ENCODE data around the gene ENPP3.

The ENPP3 gene

GRCh38 chr6:131687022-131687421 is 49.9 kb downstream of the ENPP3 start:
- Histone ChIP-seq H3K4me1 (ENCODE audit: control insufficient read depth in 2 of 2, insufficient read depth in 1 of 2, low read depth in 1 of 2, low read length in 2 of 2) (no peaks in the 10 kb centered on the region), H3K4me3 (ENCODE audit: low read length in 2 of 2) (no peak overlapping the region), H2BK120ac (ENCODE audit: low read depth, low read length) (no peak overlapping the region), H2AK5ac (ENCODE audit: low read depth, low read length) (no peak overlapping the region), H3K9me3 (replicated peaks in 1 of 2; ENCODE audit: control insufficient read depth in 2 of 2, insufficient read depth in 1 of 2, low read depth in 1 of 2, low read length in 2 of 2) (no peaks in the 10 kb centered on the region), H4K8ac (ENCODE audit: low read depth, low read length) (no peak overlapping the region), H3K18ac (ENCODE audit: low read length) (no peak overlapping the region), H2BK5ac (ENCODE audit: low read length) (no peak overlapping the region), H3K9ac (ENCODE audit: low read depth, low read length, poor library complexity) (no peak overlapping the region), H3K4ac (ENCODE audit: low read length) (no peak overlapping the region), H3K36me3 (replicated peaks in 1 of 2; ENCODE audit: control insufficient read depth in 2 of 2, insufficient read depth in 2 of 2, low read length in 2 of 2) (no peaks in the 10 kb centered on the region), H3K27me3 (ENCODE audit: control insufficient read depth in 3 of 3, insufficient read depth in 3 of 3, low read depth in 1 of 3, low read length in 3 of 3) (no peaks in the 10 kb centered on the region), H2AFZ (ENCODE audit: low read length) (no peak overlapping the region), H4K91ac (ENCODE audit: low read depth, low read length, poor library complexity) (no peak overlapping the region), H2BK12ac (ENCODE audit: low read length) (no peak overlapping the region), H3K14ac (ENCODE audit: low read length) (no peak overlapping the region), H3K27ac (replicated peaks; ENCODE audit: low read length) (no peak overlapping the region), H2BK15ac (ENCODE audit: low read length) (no peak overlapping the region), H3K4me2 (ENCODE audit: insufficient read depth, low read length, poor library complexity, severe bottlenecking) (no peak overlapping the region), H3K79me1 (ENCODE audit: low read depth, low read length) (no peaks in the 10 kb centered on the region), H3K23ac (ENCODE audit: low read depth, low read length, poor library complexity) (no peak overlapping the region)
- WGBS, 2 donors (ENCODE audit: extremely low coverage in 2 of 2, insufficient read length in 2 of 2, insufficient replicate concordance in 1 of 2) = no CpG with 5 or more reads among the region's 3 CpGs
- no peak for DNase-seq (ENCODE audit: low spot score)

GRCh38 chr6:131688286-131688685 is 51.2 kb downstream of the ENPP3 start:
- no peak overlapping the region for H2AK5ac ChIP-seq (ENCODE audit: low read depth, low read length)
- no peaks in the 10 kb centered on the region for H3K36me3 ChIP-seq (replicated peaks in 1 of 2; ENCODE audit: control insufficient read depth in 2 of 2, insufficient read depth in 2 of 2, low read length in 2 of 2)
- H3K18ac ChIP-seq (ENCODE audit: low read length) = no peak overlapping the region
- H4K91ac ChIP-seq (ENCODE audit: low read depth, low read length, poor library complexity) = no peak overlapping the region
- no peak for DNase-seq (ENCODE audit: low spot score)
- no peak overlapping the region for H3K14ac ChIP-seq (ENCODE audit: low read length)
- WGBS, 2 donors (ENCODE audit: extremely low coverage in 2 of 2, insufficient read length in 2 of 2, insufficient replicate concordance in 1 of 2) = no CpG with 5 or more reads among the region's 1 CpG
- H3K9ac ChIP-seq (ENCODE audit: low read depth, low read length, poor library complexity) = no peak overlapping the region
- no peak overlapping the region for H3K27ac ChIP-seq (replicated peaks; ENCODE audit: low read length)
- H2BK12ac ChIP-seq (ENCODE audit: low read length) = no peak overlapping the region
- H2BK15ac ChIP-seq (ENCODE audit: low read length) = no peak overlapping the region
- no peak overlapping the region for H4K8ac ChIP-seq (ENCODE audit: low read depth, low read length)
- H3K27me3 ChIP-seq (ENCODE audit: control insufficient read depth in 3 of 3, insufficient read depth in 3 of 3, low read depth in 1 of 3, low read length in 3 of 3) = no peaks in the 10 kb centered on the region
- no peaks in the 10 kb centered on the region for H3K9me3 ChIP-seq (replicated peaks in 1 of 2; ENCODE audit: control insufficient read depth in 2 of 2, insufficient read depth in 1 of 2, low read depth in 1 of 2, low read length in 2 of 2)
- H2AFZ ChIP-seq (ENCODE audit: low read length) = no peak overlapping the region
- H2BK120ac ChIP-seq (ENCODE audit: low read depth, low read length) = no peak overlapping the region
- H3K4me3 ChIP-seq (ENCODE audit: low read length in 2 of 2) = no peak overlapping the region
- H3K4ac ChIP-seq (ENCODE audit: low read length) = no peak overlapping the region
- H2BK5ac ChIP-seq (ENCODE audit: low read length) = no peak overlapping the region
- no peak overlapping the region for H3K4me2 ChIP-seq (ENCODE audit: insufficient read depth, low read length, poor library complexity, severe bottlenecking)
- H3K4me1 ChIP-seq (ENCODE audit: control insufficient read depth in 2 of 2, insufficient read depth in 1 of 2, low read depth in 1 of 2, low read length in 2 of 2) = no peaks in the 10 kb centered on the region
- H3K79me1 ChIP-seq (ENCODE audit: low read depth, low read length) = no peaks in the 10 kb centered on the region
- no peak overlapping the region for H3K23ac ChIP-seq (ENCODE audit: low read depth, low read length, poor library complexity)

- Histone ChIP-seq H3K4me1 (ENCODE audit: control insufficient read depth in 2 of 2, insufficient read depth in 1 of 2, low read depth in 1 of 2, low read length in 2 of 2) (no peaks in the 10 kb centered on the region), H2BK15ac (ENCODE audit: low read length) (no peak overlapping the region), H2BK5ac (ENCODE audit: low read length) (no peak overlapping the region), H3K23ac (ENCODE audit: low read depth, low read length, poor library complexity) (no peak overlapping the region), H4K91ac (ENCODE audit: low read depth, low read length, poor library complexity) (no peak overlapping the region), H2AFZ (ENCODE audit: low read length) (no peak overlapping the region), H4K8ac (ENCODE audit: low read depth, low read length) (no peak overlapping the region), H2BK12ac (ENCODE audit: low read length) (no peak overlapping the region), H2AK5ac (ENCODE audit: low read depth, low read length) (no peak overlapping the region), H3K79me1 (ENCODE audit: low read depth, low read length) (no peaks in the 10 kb centered on the region), H3K36me3 (replicated peaks in 1 of 2; ENCODE audit: control insufficient read depth in 2 of 2, insufficient read depth in 2 of 2, low read length in 2 of 2) (no peaks in the 10 kb centered on the region), H2BK120ac (ENCODE audit: low read depth, low read length) (no peak overlapping the region), H3K9ac (ENCODE audit: low read depth, low read length, poor library complexity) (no peak overlapping the region), H3K18ac (ENCODE audit: low read length) (no peak overlapping the region), H3K4me3 (ENCODE audit: low read length in 2 of 2) (no peak overlapping the region), H3K9me3 (replicated peaks in 1 of 2; ENCODE audit: control insufficient read depth in 2 of 2, insufficient read depth in 1 of 2, low read depth in 1 of 2, low read length in 2 of 2) (no peaks in the 10 kb centered on the region), H3K4me2 (ENCODE audit: insufficient read depth, low read length, poor library complexity, severe bottlenecking) (no peak overlapping the region), H3K14ac (ENCODE audit: low read length) (no peak overlapping the region), H3K27me3 (ENCODE audit: control insufficient read depth in 3 of 3, insufficient read depth in 3 of 3, low read depth in 1 of 3, low read length in 3 of 3) (no peaks in the 10 kb centered on the region), H3K27ac (replicated peaks; ENCODE audit: low read length) (no peak overlapping the region), H3K4ac (ENCODE audit: low read length) (no peak overlapping the region)
- 100% methylated on average over 1 of the region's 1 CpG; no CpG with 5 or more reads in 1 of the 2 donors for WGBS, 2 donors (ENCODE audit: extremely low coverage in 2 of 2, insufficient read length in 2 of 2, insufficient replicate concordance in 1 of 2)
- DNase-seq (ENCODE audit: low spot score) = no peak
These were observed 54.9 kb downstream of the ENPP3 start for GRCh38 chr6:131692031-131692430.

GRCh38 chr6:131692589-131692988 is 55.5 kb downstream of the ENPP3 start:
- H4K91ac ChIP-seq (ENCODE audit: low read depth, low read length, poor library complexity) = no peak overlapping the region
- no peak overlapping the region for H3K4me3 ChIP-seq (ENCODE audit: low read length in 2 of 2)
- H4K8ac ChIP-seq (ENCODE audit: low read depth, low read length) = no peak overlapping the region

More at GRCh38 chr6:131692589-131692988, 55.5 kb downstream of the ENPP3 start:
- Histone ChIP-seq H3K9me3 (replicated peaks in 1 of 2; ENCODE audit: control insufficient read depth in 2 of 2, insufficient read depth in 1 of 2, low read depth in 1 of 2, low read length in 2 of 2) (no peaks in the 10 kb centered on the region), H3K14ac (ENCODE audit: low read length) (no peak overlapping the region), H3K79me1 (ENCODE audit: low read depth, low read length) (no peaks in the 10 kb centered on the region), H3K4me1 (ENCODE audit: control insufficient read depth in 2 of 2, insufficient read depth in 1 of 2, low read depth in 1 of 2, low read length in 2 of 2) (no peaks in the 10 kb centered on the region), H2BK120ac (ENCODE audit: low read depth, low read length) (no peak overlapping the region), H3K27ac (replicated peaks; ENCODE audit: low read length) (no peak overlapping the region), H2BK15ac (ENCODE audit: low read length) (no peak overlapping the region), H2BK5ac (ENCODE audit: low read length) (no peak overlapping the region), H3K4ac (ENCODE audit: low read length) (no peak overlapping the region), H3K23ac (ENCODE audit: low read depth, low read length, poor library complexity) (no peak overlapping the region), H3K4me2 (ENCODE audit: insufficient read depth, low read length, poor library complexity, severe bottlenecking) (no peak overlapping the region), H3K18ac (ENCODE audit: low read length) (no peak overlapping the region), H2AFZ (ENCODE audit: low read length) (no peak overlapping the region), H3K9ac (ENCODE audit: low read depth, low read length, poor library complexity) (no peak overlapping the region), H3K36me3 (replicated peaks in 1 of 2; ENCODE audit: control insufficient read depth in 2 of 2, insufficient read depth in 2 of 2, low read length in 2 of 2) (no peaks in the 10 kb centered on the region), H3K27me3 (ENCODE audit: control insufficient read depth in 3 of 3, insufficient read depth in 3 of 3, low read depth in 1 of 3, low read length in 3 of 3) (no peaks in the 10 kb centered on the region), H2AK5ac (ENCODE audit: low read depth, low read length) (no peak overlapping the region), H2BK12ac (ENCODE audit: low read length) (no peak overlapping the region)
- DNase-seq (ENCODE audit: low spot score) = no peak

All from neuronal stem cell (in vitro differentiated cells).